Measurements from ENCODE around the gene CFAP91.

DNA sequence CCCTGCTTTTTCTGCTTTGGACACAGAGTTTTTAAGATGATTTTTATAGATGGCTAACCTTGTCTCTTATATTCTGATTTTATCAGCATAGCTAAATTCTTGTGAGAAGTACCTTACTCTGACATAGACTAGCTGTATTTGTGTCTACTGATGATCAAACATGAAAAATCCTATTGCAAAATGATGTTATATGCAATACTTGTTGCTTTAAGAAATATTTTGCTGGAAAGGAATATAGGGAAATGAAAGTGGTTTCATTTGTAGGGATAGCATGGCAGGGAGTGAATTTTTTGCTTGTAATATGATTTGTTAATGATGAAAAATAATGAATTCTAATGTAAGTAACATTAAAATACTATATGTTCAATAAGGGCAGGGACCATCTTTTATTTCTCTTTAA, 35.9 kb downstream of the CFAP91 start:
- TF ChIP-seq, protein P1, sequence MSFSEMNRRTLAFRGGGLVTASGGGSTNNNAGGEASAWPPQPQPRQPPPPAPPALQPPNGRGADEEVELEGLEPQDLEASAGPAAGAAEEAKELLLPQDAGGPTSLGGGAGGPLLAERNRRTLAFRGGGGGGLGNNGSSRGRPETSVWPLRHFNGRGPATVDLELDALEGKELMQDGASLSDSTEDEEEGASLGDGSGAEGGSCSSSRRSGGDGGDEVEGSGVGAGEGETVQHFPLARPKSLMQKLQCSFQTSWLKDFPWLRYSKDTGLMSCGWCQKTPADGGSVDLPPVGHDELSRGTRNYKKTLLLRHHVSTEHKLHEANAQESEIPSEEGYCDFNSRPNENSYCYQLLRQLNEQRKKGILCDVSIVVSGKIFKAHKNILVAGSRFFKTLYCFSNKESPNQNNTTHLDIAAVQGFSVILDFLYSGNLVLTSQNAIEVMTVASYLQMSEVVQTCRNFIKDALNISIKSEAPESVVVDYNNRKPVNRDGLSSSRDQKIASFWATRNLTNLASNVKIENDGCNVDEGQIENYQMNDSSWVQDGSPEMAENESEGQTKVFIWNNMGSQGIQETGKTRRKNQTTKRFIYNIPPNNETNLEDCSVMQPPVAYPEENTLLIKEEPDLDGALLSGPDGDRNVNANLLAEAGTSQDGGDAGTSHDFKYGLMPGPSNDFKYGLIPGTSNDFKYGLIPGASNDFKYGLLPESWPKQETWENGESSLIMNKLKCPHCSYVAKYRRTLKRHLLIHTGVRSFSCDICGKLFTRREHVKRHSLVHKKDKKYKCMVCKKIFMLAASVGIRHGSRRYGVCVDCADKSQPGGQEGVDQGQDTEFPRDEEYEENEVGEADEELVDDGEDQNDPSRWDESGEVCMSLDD (tag by site-specific recombination; IDR thresholded peaks at IDR 0.05): no peak
- no peak for TF ChIP-seq ZNF274 (IDR thresholded peaks at IDR 0.05; ENCODE audit: low read length)
- no peak for TF ChIP-seq ZNF274 (tag by site-specific recombination; IDR thresholded peaks at IDR 0.05; ENCODE audit: borderline replicate concordance)
- no peak for TF ChIP-seq ZBTB48 (tag by site-specific recombination; IDR thresholded peaks at IDR 0.05)
- no peak for TF ChIP-seq SP7 (tag by site-specific recombination; IDR thresholded peaks at IDR 0.05)
- no peak for TF ChIP-seq FEZF1 (tag by site-specific recombination; IDR thresholded peaks at IDR 0.05)
- no peak for TF ChIP-seq REST (tag by site-specific recombination; IDR thresholded peaks at IDR 0.05)
- TF ChIP-seq, protein P2, sequence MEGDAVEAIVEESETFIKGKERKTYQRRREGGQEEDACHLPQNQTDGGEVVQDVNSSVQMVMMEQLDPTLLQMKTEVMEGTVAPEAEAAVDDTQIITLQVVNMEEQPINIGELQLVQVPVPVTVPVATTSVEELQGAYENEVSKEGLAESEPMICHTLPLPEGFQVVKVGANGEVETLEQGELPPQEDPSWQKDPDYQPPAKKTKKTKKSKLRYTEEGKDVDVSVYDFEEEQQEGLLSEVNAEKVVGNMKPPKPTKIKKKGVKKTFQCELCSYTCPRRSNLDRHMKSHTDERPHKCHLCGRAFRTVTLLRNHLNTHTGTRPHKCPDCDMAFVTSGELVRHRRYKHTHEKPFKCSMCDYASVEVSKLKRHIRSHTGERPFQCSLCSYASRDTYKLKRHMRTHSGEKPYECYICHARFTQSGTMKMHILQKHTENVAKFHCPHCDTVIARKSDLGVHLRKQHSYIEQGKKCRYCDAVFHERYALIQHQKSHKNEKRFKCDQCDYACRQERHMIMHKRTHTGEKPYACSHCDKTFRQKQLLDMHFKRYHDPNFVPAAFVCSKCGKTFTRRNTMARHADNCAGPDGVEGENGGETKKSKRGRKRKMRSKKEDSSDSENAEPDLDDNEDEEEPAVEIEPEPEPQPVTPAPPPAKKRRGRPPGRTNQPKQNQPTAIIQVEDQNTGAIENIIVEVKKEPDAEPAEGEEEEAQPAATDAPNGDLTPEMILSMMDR (tag by site-specific recombination; IDR thresholded peaks at IDR 0.05): no peak
- no peak for TF ChIP-seq ZNF843 (tag by site-specific recombination; IDR thresholded peaks at IDR 0.05)
- TF ChIP-seq ZNF423 (tag by site-specific recombination; IDR thresholded peaks at IDR 0.05): no peak
- TF ChIP-seq MEIS1 (CRISPR knock-in tag; IDR thresholded peaks at IDR 0.05; ENCODE audit: borderline replicate concordance): no peak
- no peak for TF ChIP-seq ZBTB20 (tag by site-specific recombination; IDR thresholded peaks at IDR 0.05)
- no peak for TF ChIP-seq ZNF311 (tag by site-specific recombination; IDR thresholded peaks at IDR 0.05; ENCODE audit: borderline replicate concordance)
- TF ChIP-seq, protein P3, sequence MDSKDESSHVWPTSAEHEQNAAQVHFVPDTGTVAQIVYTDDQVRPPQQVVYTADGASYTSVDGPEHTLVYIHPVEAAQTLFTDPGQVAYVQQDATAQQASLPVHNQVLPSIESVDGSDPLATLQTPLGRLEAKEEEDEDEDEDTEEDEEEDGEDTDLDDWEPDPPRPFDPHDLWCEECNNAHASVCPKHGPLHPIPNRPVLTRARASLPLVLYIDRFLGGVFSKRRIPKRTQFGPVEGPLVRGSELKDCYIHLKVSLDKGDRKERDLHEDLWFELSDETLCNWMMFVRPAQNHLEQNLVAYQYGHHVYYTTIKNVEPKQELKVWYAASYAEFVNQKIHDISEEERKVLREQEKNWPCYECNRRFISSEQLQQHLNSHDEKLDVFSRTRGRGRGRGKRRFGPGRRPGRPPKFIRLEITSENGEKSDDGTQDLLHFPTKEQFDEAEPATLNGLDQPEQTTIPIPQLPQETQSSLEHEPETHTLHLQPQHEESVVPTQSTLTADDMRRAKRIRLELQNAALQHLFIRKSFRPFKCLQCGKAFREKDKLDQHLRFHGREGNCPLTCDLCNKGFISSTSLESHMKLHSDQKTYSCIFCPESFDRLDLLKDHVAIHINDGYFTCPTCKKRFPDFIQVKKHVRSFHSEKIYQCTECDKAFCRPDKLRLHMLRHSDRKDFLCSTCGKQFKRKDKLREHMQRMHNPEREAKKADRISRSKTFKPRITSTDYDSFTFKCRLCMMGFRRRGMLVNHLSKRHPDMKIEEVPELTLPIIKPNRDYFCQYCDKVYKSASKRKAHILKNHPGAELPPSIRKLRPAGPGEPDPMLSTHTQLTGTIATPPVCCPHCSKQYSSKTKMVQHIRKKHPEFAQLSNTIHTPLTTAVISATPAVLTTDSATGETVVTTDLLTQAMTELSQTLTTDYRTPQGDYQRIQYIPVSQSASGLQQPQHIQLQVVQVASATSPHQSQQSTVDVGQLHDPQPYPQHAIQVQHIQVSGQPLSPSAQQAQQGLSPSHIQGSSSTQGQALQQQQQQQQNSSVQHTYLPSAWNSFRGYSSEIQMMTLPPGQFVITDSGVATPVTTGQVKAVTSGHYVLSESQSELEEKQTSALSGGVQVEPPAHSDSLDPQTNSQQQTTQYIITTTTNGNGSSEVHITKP (tag by site-specific recombination; IDR thresholded peaks at IDR 0.05): no peak
- no peak for TF ChIP-seq ZBTB17 (tag by site-specific recombination; IDR thresholded peaks at IDR 0.05)
